ENCODE measurements around the gene DUSP16. TPM values are rescaled to one million over a fixed set of nuclear protein-coding genes. Genes with fewer than 3 reads are reported as not detected.
"Not testable (repeated sequence)": the region's sequence is repeated elsewhere in the genome, so short reads cannot be mapped to it uniquely, and the experiment has no call there.

The DUSP16 gene
- total and polyA plus RNA-seq, 3 donors from 2014 or later: 22.5 to 48.6 (median 42.1) TPM

DNA sequence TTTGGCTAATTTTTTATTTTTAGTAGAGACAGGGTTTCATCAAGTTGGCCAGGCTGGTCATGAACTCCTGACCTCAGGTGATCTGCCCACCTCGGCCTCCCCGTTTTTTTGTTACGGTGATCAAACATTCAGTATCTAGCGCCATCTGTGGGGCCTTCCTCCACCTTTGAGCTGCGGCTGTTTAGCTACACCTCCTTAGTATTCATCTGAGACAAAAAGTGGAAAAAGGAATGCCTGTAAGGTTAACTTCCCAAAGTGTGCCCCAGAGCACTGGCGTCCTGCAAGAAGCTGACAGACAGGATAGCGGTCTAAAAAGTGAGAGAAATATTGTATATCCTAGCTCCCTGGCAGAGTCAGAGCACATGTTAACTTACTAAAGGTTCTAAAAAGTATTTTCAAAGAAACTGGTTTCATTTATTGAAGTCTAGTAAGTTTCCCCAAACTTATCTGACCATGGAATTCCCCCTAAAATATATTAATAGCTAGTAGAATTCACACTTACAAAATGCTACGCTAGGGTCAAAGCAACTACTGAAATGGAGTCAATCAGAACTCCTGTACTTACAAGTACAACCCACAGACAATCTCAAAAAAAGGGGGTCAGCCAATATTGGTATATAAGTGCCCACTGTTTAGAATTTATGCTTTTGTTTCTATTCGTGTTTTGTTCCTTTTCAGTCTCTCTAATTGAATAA lies 59.1 kb downstream of the DUSP16 start:
- H3K4me1 ChIP-seq: peaks cover 19% of the 10 kb centered on the region
- TF ChIP-seq, protein P1, sequence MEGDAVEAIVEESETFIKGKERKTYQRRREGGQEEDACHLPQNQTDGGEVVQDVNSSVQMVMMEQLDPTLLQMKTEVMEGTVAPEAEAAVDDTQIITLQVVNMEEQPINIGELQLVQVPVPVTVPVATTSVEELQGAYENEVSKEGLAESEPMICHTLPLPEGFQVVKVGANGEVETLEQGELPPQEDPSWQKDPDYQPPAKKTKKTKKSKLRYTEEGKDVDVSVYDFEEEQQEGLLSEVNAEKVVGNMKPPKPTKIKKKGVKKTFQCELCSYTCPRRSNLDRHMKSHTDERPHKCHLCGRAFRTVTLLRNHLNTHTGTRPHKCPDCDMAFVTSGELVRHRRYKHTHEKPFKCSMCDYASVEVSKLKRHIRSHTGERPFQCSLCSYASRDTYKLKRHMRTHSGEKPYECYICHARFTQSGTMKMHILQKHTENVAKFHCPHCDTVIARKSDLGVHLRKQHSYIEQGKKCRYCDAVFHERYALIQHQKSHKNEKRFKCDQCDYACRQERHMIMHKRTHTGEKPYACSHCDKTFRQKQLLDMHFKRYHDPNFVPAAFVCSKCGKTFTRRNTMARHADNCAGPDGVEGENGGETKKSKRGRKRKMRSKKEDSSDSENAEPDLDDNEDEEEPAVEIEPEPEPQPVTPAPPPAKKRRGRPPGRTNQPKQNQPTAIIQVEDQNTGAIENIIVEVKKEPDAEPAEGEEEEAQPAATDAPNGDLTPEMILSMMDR (IDR thresholded peaks at IDR 0.05): no peak
- TF ChIP-seq POLR2A (IDR thresholded peaks at IDR 0.05): no peak
- no peak for DNase-seq
- H3K27me3 ChIP-seq: no peaks in the 10 kb centered on the region
- peak overlapping the region in 1 of 2 donors; percentile 87 for H3K27ac ChIP-seq
- no peaks in the 10 kb centered on the region for H3K36me3 ChIP-seq (ENCODE audit: low read depth, missing control alignments)
- 92 to 93% methylated on average over 9 of the region's 9 CpGs for WGBS, 2 donors
- H3K4me3 ChIP-seq: no peak overlapping the region
- intact Hi-C loops (cut with DNase I; ENCODE audit: low total_unique reads): no loop called here
- H3K9me3 ChIP-seq: no peaks in the 10 kb centered on the region

DNA sequence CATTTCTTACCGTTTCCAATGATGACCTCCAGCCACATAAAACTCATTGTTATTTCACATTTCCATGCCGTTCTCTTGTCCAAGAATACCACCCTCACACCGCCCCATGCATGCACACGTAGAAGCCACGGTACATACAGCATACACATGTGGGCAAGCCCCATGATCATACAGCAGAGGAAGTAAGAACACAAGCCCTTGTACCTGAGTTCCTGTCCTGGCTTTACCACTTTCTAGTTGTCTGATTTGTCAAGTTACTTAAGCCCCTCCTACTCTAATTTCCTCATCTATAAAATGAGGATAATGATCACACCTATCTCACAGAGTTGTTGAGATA lies 59.9 kb downstream of the DUSP16 start:
- Histone ChIP-seq H3K9me3 (no peaks in the 10 kb centered on the region), H3K4me1 (peaks cover 19% of the 10 kb centered on the region), H3K4me3 (no peak overlapping the region), H3K36me3 (ENCODE audit: low read depth, missing control alignments) (no peaks in the 10 kb centered on the region), H3K27me3 (no peaks in the 10 kb centered on the region), H3K27ac (no peak overlapping the region)
- no peak for TF ChIP-seq POLR2A (IDR thresholded peaks at IDR 0.05)
- TF ChIP-seq, protein P1 (IDR thresholded peaks at IDR 0.05): no peak
- intact Hi-C loops (cut with DNase I; ENCODE audit: low total_unique reads): no loop called here
- no peak for DNase-seq
- WGBS, 2 donors: 93 to 97% methylated on average over 5 of the region's 5 CpGs

DNA sequence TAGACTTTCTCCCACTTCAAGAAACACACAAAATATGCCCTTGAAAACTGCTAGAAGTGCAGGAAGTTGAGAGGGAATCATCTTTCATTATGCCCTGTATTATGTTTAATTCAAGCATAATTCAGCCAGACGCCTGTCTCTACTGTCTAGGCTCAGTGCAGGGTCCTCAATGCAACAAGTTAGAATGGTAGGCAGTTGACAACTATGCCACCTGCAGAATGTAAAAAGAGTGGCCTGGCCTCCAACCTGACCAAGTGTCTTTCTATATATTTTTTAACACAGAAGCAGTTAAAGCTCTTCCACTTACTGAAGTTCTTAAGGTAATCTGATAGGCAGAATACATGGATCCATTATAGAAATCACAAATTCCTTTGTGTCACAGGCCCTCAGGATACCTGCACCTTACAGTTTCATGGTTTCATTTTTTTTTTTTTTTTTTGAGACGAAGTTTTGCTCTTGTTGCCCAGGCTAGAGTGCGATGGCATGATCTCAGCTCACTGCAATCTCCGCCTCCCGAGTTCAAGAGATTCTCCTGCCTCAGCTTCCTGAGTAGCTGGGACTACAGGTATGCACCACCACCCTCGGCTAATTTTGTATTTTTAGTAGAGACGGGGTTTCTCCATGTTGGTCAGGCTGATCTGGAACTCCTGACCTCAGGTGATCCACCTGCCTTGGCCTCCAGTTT lies 60.4 kb downstream of the DUSP16 start:
- DNase-seq; H3K27ac ChIP-seq; H3K9me3 ChIP-seq; H3K4me3 ChIP-seq; H3K36me3 ChIP-seq (ENCODE audit: low read depth, missing control alignments); H3K27me3 ChIP-seq; intact Hi-C loops (cut with DNase I; ENCODE audit: low total_unique reads): not testable (repeated sequence)
- peaks cover 15% of the 10 kb centered on the region for H3K4me1 ChIP-seq
- WGBS, 2 donors: 90 to 92% methylated on average over 7 of the region's 7 CpGs

DNA sequence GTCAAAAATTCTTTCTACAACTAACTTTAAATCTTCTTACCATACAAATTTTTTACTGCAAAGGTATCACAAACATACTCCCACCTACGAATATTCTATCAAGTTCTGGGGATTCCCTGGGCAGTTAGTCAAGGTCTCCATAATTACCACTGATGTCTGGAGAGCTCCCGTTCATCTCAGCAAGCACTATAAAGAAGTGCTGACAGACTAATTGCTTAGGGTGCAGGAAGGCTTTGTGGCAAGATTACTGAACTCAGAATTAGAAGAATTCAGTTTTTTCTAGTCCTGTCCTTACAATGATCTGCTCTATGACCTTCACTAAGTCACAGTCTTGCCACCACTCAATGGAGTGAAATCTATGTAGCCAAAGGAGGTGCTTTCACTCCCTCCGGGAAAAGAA lies 61.5 kb downstream of the DUSP16 start:
- 54 to 63% methylated on average over 3 of the region's 3 CpGs for WGBS, 2 donors
- Histone ChIP-seq H3K9me3 (no peaks in the 10 kb centered on the region), H3K4me1 (peaks cover 6% of the 10 kb centered on the region), H3K27ac (no peak overlapping the region), H3K36me3 (ENCODE audit: low read depth, missing control alignments) (no peaks in the 10 kb centered on the region), H3K4me3 (no peak overlapping the region), H3K27me3 (no peaks in the 10 kb centered on the region)
- intact Hi-C loops (cut with DNase I; ENCODE audit: low total_unique reads): no loop called here
- TF ChIP-seq, protein P1 (IDR thresholded peaks at IDR 0.05): no peak
- no peak for TF ChIP-seq POLR2A (IDR thresholded peaks at IDR 0.05)
- DNase-seq: no peak

- H3K9me3 ChIP-seq: no peaks in the 10 kb centered on the region
- no peaks in the 10 kb centered on the region for H3K27me3 ChIP-seq
- no peak for TF ChIP-seq POLR2A (IDR thresholded peaks at IDR 0.05)
- H3K27ac ChIP-seq: no peak overlapping the region
- peaks cover under 1% of the 10 kb centered on the region for H3K4me1 ChIP-seq
- DNase-seq: no peak
- 96 to 97% methylated on average over 5 of the region's 5 CpGs for WGBS, 2 donors
- no peak overlapping the region for H3K4me3 ChIP-seq
- intact Hi-C loops (cut with DNase I; ENCODE audit: low total_unique reads): no loop called here
- H3K36me3 ChIP-seq (ENCODE audit: low read depth, missing control alignments): no peaks in the 10 kb centered on the region
Observed at GRCh38 chr12:12499909-12500604, 62.6 kb downstream of the DUSP16 start.
